Stomach (tissue), 9 donors: Measurements from ENCODE around the gene TARM1. TPM values are rescaled to one million over a fixed set of nuclear protein-coding genes. Genes with fewer than 3 reads are reported as not detected.

ENCODE experiments used
- DNase-seq, 2 donors: peaks; one replicate each; pipeline versions ENCODE4 v3.0.0 to v3.0.0-alpha.2; 2013 to 2019
- H3K27ac ChIP-seq, 5 donors: fragments of 200-600 bp in 4 of 5; sonication (generic) in 4 of 5; one replicate each; pipeline ENCODE4 v1.5.1; 2013 to 2019; ENCODE audit warnings: mild to moderate bottlenecking in 1 of 5, moderate library complexity in 1 of 5
- H3K27me3 ChIP-seq, 3 donors: fragments of 200-600 bp; sonication (generic); one replicate each; pipeline ENCODE4 v1.5.1; 2017 to 2019; ENCODE audit warnings: mixed run types in 1 of 3
- H3K36me3 ChIP-seq, 4 donors: fragments of 200-600 bp; sonication (generic); 1 replicate in 3 of 4; 2 replicates in 1 of 4; pipeline ENCODE4 v1.5.1; 2016 to 2019
- H3K4me1 ChIP-seq, 4 donors: fragments of 200-600 bp; sonication (generic); one replicate each; pipeline ENCODE4 v1.5.1; 2016 to 2019
- H3K4me3 ChIP-seq, 4 donors: fragments of 200-600 bp; sonication (generic) in 3 of 4; one replicate each; pipeline ENCODE4 v1.5.1; 2016 to 2019; ENCODE audit warnings: mild to moderate bottlenecking in 1 of 4
- H3K9me3 ChIP-seq, 4 donors: fragments of 200-600 bp; sonication (generic); one replicate each; pipeline ENCODE4 v1.5.1; 2016 to 2019
- CTCF ChIP-seq, 7 experiments: fragments of 450-650 bp in 4 of 7; fragments of 200-600 bp in 3 of 7; sonication (generic) in 3 of 7; IDR thresholded peaks; one replicate each; pipeline ENCODE4 v1.5.1; 2016 to 2019; ENCODE audit warnings: antibody characterized with exemption in 7 of 7, control low read depth in 2 of 7, mild to moderate bottlenecking in 1 of 7
- EP300 ChIP-seq: sonication (generic); formaldehyde crosslinking; IDR thresholded peaks from one replicate; pipeline ENCODE4 v1.6.1; 2017; ENCODE audit warnings: antibody characterized with exemption
- POLR2A ChIP-seq, 4 donors: fragments of 450-650 bp; IDR thresholded peaks; one replicate each; pipeline ENCODE4 v1.6.1; 2016; ENCODE audit warnings: antibody characterized with exemption in 4 of 4, control low read depth in 2 of 4, mild to moderate bottlenecking in 1 of 4, moderate library complexity in 1 of 4
- POLR2AphosphoS5 ChIP-seq, 3 donors: sonication (generic); formaldehyde crosslinking; IDR thresholded peaks; one replicate each; pipeline ENCODE4 v1.6.1; 2016; ENCODE audit warnings: antibody characterized with exemption in 3 of 3
- WGBS, 5 donors: extraction: QIAGEN DNeasy Blood & Tissue Kit in 3 of 5; methylation state at CpG; one replicate each; pipeline versions ENCODE4 v1.1.5 to v1.1.7; 2013 to 2018; 5-methylcytosine and 5-hydroxymethylcytosine counted together
- intact Hi-C: fragments of 100-400 bp; cut with DNase I; formaldehyde crosslinking; loops from one replicate; pipeline ENCODE4 v1.15.1; 2023; ENCODE audit warnings: low total_unique reads
- polyA plus RNA-seq, 3 donors: library from polyadenylated mRNA; stranded (reverse); fragments of 200-250 nt; gene quantifications; one replicate each; pipeline ENCODE4 v1.2.3, GENCODE V29; 2013
- total RNA-seq, 5 donors: library from RNA; depleted of rRNA; stranded (reverse); fragments of >200 nt; gene quantifications; one replicate each; pipeline versions ENCODE4 v1.1.0 to v1.2.3, GENCODE V29; 2014 to 2016
- donor health status: healthy with polysubstance abuse.
- donor health status: Bipolar disorder and iron deficiency.
- donor health status: healthy.

Gene TARM1
- total and polyA plus RNA-seq, 8 donors, result not detected

DNA sequence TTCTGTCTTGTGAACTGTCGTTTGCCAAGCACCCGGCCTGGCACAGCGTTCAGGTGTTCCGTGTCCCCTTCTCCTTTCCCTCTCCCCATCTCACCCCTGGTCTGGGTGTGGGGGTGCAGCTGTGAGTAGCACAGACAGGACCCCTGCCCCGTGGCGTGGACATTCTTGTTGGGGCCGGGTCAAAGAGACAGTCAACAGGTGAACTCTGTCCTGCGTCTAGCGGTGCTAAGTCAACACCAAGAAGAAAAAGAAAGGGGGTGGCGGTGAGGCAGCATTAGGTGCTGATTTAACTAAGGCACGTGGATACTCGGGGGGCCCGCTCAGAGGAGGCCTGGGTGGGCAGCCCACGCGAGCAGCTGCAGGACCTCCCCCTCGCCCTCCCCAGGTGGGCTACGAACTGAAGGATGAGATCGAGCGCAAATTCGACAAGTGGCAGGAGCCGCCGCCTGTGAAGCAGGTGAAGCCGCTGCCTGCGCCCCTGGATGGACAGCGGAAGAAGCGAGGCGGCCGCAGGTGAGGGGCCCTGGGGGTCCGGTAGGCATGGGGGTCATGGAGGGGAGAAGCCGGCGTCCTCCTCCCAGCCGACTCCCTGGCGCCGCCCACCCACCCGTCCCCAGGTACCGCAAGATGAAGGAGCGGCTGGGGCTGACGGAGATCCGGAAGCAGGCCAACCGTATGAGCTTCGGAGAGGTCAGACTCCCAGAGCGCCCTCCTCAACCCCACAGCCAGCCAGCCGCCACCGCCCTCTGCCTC, 46.7 kb upstream of the TARM1 start:
- intact Hi-C loops, result no loop called here
- DNase-seq, result no peak
- H3K27ac ChIP-seq, result no peak overlapping the region
- no peaks in the 10 kb centered on the region for H3K9me3 ChIP-seq
- peaks cover 84 to 99% (median 95%) of the 10 kb centered on the region in 4 donors for H3K36me3 ChIP-seq
- no peaks in the 10 kb centered on the region for H3K4me1 ChIP-seq
- TF ChIP-seq CTCF (IDR thresholded peaks at IDR 0.05) (no peak), POLR2A (IDR thresholded peaks at IDR 0.05) (no peak), EP300 (no peak), POLR2AphosphoS5 (IDR thresholded peaks at IDR 0.05) (no peak)
- 89 to 94% (median 92%) methylated on average over 31 to 44 of the region's 44 CpGs for WGBS, 5 donors
- H3K4me3 ChIP-seq, result no peak overlapping the region
- H3K27me3 ChIP-seq, result no peaks in the 10 kb centered on the region

DNA sequence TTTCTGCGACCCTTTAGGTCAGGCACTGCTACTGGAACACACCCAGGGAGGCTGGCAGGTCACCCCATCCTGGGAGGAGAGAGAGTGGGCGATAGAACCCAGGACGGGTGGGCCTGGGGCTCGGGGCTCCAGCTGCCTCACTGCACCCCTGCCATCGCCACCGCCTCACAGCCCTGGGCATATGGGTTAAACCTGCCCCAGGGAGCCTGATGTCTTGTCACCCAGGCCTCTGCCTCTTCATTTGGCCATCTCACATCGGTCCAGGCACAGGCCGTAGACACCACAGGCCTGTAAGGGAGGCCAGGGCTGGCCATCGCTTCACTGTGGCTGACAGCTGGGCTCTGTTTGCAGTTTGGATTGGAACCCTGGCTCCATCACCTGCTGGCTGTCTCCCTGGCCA, 44.5 kb upstream of the TARM1 start:
- Histone ChIP-seq H3K4me3 (no peak overlapping the region), H3K4me1 (no peaks in the 10 kb centered on the region), H3K9me3 (no peaks in the 10 kb centered on the region), H3K27me3 (no peaks in the 10 kb centered on the region), H3K36me3 (peaks cover 87 to 99% (median 98%) of the 10 kb centered on the region in 4 donors), H3K27ac (no peak overlapping the region)
- TF ChIP-seq POLR2A (IDR thresholded peaks at IDR 0.05) (no peak), POLR2AphosphoS5 (IDR thresholded peaks at IDR 0.05) (no peak), EP300 (no peak), CTCF (IDR thresholded peaks at IDR 0.05) (no peak)
- intact Hi-C loops, result no loop called here
- DNase-seq, result no peak
- 81 to 97% (median 91%) methylated on average over 6 to 9 of the region's 9 CpGs; no CpG with 5 or more reads in 1 of the 5 donors for WGBS, 5 donors

DNA sequence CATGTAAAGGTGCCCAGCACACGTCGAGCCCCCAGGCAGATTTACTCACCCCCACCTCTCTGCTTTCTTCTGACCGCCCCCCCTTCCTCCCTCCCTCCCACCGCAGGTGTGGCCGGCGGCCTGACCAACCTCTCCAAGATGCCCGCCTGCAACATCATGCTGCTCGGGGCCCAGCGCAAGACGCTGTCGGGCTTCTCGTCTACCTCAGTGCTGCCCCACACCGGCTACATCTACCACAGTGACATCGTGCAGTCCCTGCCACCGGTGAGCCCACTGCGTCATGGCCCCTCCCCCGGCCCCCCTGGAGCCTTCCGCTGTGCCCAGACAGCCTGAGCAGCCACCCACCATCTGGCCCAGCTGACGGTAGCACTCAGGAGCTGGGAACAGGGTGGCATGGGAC, 43.2 kb upstream of the TARM1 start:
- H3K27ac ChIP-seq, result no peak overlapping the region
- H3K4me3 ChIP-seq, result no peak overlapping the region
- intact Hi-C loops, result no loop called here
- H3K4me1 ChIP-seq, result no peaks in the 10 kb centered on the region
- no peak for DNase-seq
- 90 to 95% (median 95%) methylated on average over 19 of the region's 19 CpGs for WGBS, 5 donors
- H3K27me3 ChIP-seq, result no peaks in the 10 kb centered on the region
- peaks cover 90 to 100% (median 100%) of the 10 kb centered on the region in 4 donors for H3K36me3 ChIP-seq
- TF ChIP-seq CTCF (IDR thresholded peaks at IDR 0.05), result no peak
- no peak for TF ChIP-seq EP300
- no peak for TF ChIP-seq POLR2AphosphoS5 (IDR thresholded peaks at IDR 0.05)
- no peak for TF ChIP-seq POLR2A (IDR thresholded peaks at IDR 0.05)
- H3K9me3 ChIP-seq, result no peaks in the 10 kb centered on the region

- TF ChIP-seq EP300 (no peak), POLR2A (IDR thresholded peaks at IDR 0.05) (no peak), POLR2AphosphoS5 (IDR thresholded peaks at IDR 0.05) (no peak), CTCF (IDR thresholded peaks at IDR 0.05) (no peak)
- no peaks in the 10 kb centered on the region for H3K9me3 ChIP-seq
- H3K4me3 ChIP-seq, result no peak overlapping the region
- no peak overlapping the region for H3K27ac ChIP-seq
- no peak for DNase-seq
- intact Hi-C loops, result no loop called here
- WGBS, 5 donors, result 63 to 97% (median 94%) methylated on average over 4 to 17 of the region's 17 CpGs
- H3K4me1 ChIP-seq, result no peaks in the 10 kb centered on the region
- H3K36me3 ChIP-seq, result peaks cover 87 to 100% (median 100%) of the 10 kb centered on the region in 4 donors
- H3K27me3 ChIP-seq, result no peaks in the 10 kb centered on the region
These were observed 42.5 kb upstream of the TARM1 start for GRCh38 chr19:54123682-54124081.
